ENCODE results near the gene MAP2K7.
"Not testable (repeated sequence)": the region's sequence is repeated elsewhere in the genome, so short reads cannot be mapped to it uniquely, and the experiment has no call there.

The MAP2K7 gene

GRCh38 chr19:7903244-7904073 lies at the start of gene MAP2K7:
TSS of gene MAP2K7 (plus strand) at chr19:7903877. CDS start at chr19:7903945, 68 bp downstream.
- DNase-seq: peak; percentile 100

GRCh38 chr19:7855426-7856108 lies 48.1 kb upstream of the MAP2K7 start:
- DNase-seq: no peak

- DNase-seq: no peak
Observed at GRCh38 chr19:7856109-7856591, 47.5 kb upstream of the MAP2K7 start.

- DNase-seq: no peak
Observed at GRCh38 chr19:7856679-7857663, 46.7 kb upstream of the MAP2K7 start.

GRCh38 chr19:7857727-7858108 lies 46.0 kb upstream of the MAP2K7 start:
- DNase-seq: no peak

GRCh38 chr19:7858109-7858770 lies 45.4 kb upstream of the MAP2K7 start:
- no peak for DNase-seq

GRCh38 chr19:7859087-7859486 lies 44.6 kb upstream of the MAP2K7 start:
- DNase-seq: not testable (repeated sequence)

- DNase-seq: no peak
Observed at GRCh38 chr19:7859831-7860713, 43.6 kb upstream of the MAP2K7 start.

- no peak for DNase-seq
Observed at GRCh38 chr19:7860714-7861618, 42.7 kb upstream of the MAP2K7 start.

GRCh38 chr19:7861619-7862412 lies 41.9 kb upstream of the MAP2K7 start:
- DNase-seq: no peak

- DNase-seq: peak; percentile 71
Observed at GRCh38 chr19:7862413-7862951, 41.2 kb upstream of the MAP2K7 start.

GRCh38 chr19:7863157-7863970 lies 40.3 kb upstream of the MAP2K7 start:
- DNase-seq: no peak

GRCh38 chr19:7863971-7864689 lies 39.5 kb upstream of the MAP2K7 start:
- DNase-seq: no peak

GRCh38 chr19:7864690-7865074 lies 39.0 kb upstream of the MAP2K7 start:
- DNase-seq: no peak

GRCh38 chr19:7865262-7865911 lies 38.3 kb upstream of the MAP2K7 start:
- no peak for DNase-seq

GRCh38 chr19:7866399-7867091 lies 37.1 kb upstream of the MAP2K7 start:
- DNase-seq: no peak

Measured in stimulated activated CD4-positive, alpha-beta T cell treated with anti-CD3 and anti-CD28 coated beads, Interleukin-4, amount 100 ng/mL, for 4 hours (primary cell).